NCI-H128 (cell line): ENCODE measurements around the gene KRT1.

Source experiments
- DNase-seq: peaks from one replicate; lab custom pipeline; 2025; ENCODE audit not compliant: unreplicated experiment; lab: John Stamatoyannopoulos, UW

Gene KRT1

GRCh38 chr12:52662093-52662917 is 17.9 kb downstream of the KRT1 start:
- no peak for DNase-seq

GRCh38 chr12:52661668-52662067 is 18.5 kb downstream of the KRT1 start:
- DNase-seq: no peak

- DNase-seq: no peak
These were observed 19.2 kb downstream of the KRT1 start for GRCh38 chr12:52660934-52661499.

- no peak for DNase-seq
These were observed 20.3 kb downstream of the KRT1 start for GRCh38 chr12:52659951-52660350.

GRCh38 chr12:52659395-52659794 is 20.8 kb downstream of the KRT1 start:
- no peak for DNase-seq

- no peak for DNase-seq
These were observed 22.0 kb downstream of the KRT1 start for GRCh38 chr12:52658196-52658595.

GRCh38 chr12:52657250-52657902 is 22.8 kb downstream of the KRT1 start:
- DNase-seq: no peak

- no peak for DNase-seq
These were observed 23.6 kb downstream of the KRT1 start for GRCh38 chr12:52656616-52657015.

- no peak for DNase-seq
These were observed 24.5 kb downstream of the KRT1 start for GRCh38 chr12:52655720-52656124.

- no peak for DNase-seq
These were observed 25.0 kb downstream of the KRT1 start for GRCh38 chr12:52655251-52655650.

GRCh38 chr12:52651726-52652261 is 28.4 kb downstream of the KRT1 start, which contains the start of gene KRT2:
Gene KRT2, minus strand, starts transcription at chr12:52652211. Its CDS starts 69 bp downstream, at chr12:52652142.
- DNase-seq: no peak

GRCh38 chr12:52650520-52651081 is 29.6 kb downstream of the KRT1 start:
- DNase-seq: no peak

GRCh38 chr12:52649066-52649465 is 31.1 kb downstream of the KRT1 start:
- DNase-seq: no peak

- DNase-seq: no peak
These were observed 32.1 kb downstream of the KRT1 start for GRCh38 chr12:52648012-52648550.

GRCh38 chr12:52647601-52648000 is 32.6 kb downstream of the KRT1 start:
- no peak for DNase-seq

- no peak for DNase-seq
These were observed 33.6 kb downstream of the KRT1 start for GRCh38 chr12:52646613-52647012.

- DNase-seq: no peak
These were observed 34.2 kb downstream of the KRT1 start for GRCh38 chr12:52645982-52646381.

GRCh38 chr12:52645120-52645761 is 35.0 kb downstream of the KRT1 start:
- no peak for DNase-seq

GRCh38 chr12:52644078-52644415 is 36.2 kb downstream of the KRT1 start:
- no peak for DNase-seq

GRCh38 chr12:52643233-52644077 is 36.8 kb downstream of the KRT1 start:
- DNase-seq: no peak
